Measurements from ENCODE around the gene MMP20. TPM values are rescaled to one million over a fixed set of nuclear protein-coding genes. Genes with fewer than 3 reads are reported as not detected.

MMP20 gene
- total RNA-seq, 6 experiments from 2014 or later: not detected

GRCh38 chr11:102591160-102591718 lies 33.9 kb downstream of the MMP20 start:
- no peaks in the 10 kb centered on the region for H3K27me3 ChIP-seq
- TF ChIP-seq POLR2A (IDR thresholded peaks at IDR 0.05) (no peak), CTCF (IDR thresholded peaks at IDR 0.05) (no peak)
- no peak overlapping the region for H3K27ac ChIP-seq
- intact Hi-C loops (cut with DNase I): loop anchor here in 1 of 2 donors (10.0 kb wide), 1 partner anchor 74 kb away; no protein-coding TSS in a partner anchor
- DNase-seq: no peak
- 81% methylated on average over 5 of the region's 5 CpGs for WGBS (ENCODE audit: insufficient coverage, low coverage, low lambda C conversion rate, missing lambda C conversion rate)
- H3K36me3 ChIP-seq: no peaks in the 10 kb centered on the region
- no peak for ATAC-seq
- H3K4me1 ChIP-seq: no peaks in the 10 kb centered on the region
- no peaks in the 10 kb centered on the region for H3K9me3 ChIP-seq
- no peak overlapping the region for H3K4me3 ChIP-seq

GRCh38 chr11:102590276-102591049 lies 34.7 kb downstream of the MMP20 start:
- Histone ChIP-seq H3K27ac (no peak overlapping the region), H3K27me3 (no peaks in the 10 kb centered on the region), H3K9me3 (no peaks in the 10 kb centered on the region), H3K4me3 (no peak overlapping the region), H3K36me3 (no peaks in the 10 kb centered on the region), H3K4me1 (no peaks in the 10 kb centered on the region)
- WGBS (ENCODE audit: insufficient coverage, low coverage, low lambda C conversion rate, missing lambda C conversion rate): 53% methylated on average over 4 of the region's 6 CpGs
- ATAC-seq: no peak
- intact Hi-C loops (cut with DNase I): loop anchor here in 1 of 2 donors (10.0 kb wide), 1 partner anchor 74 kb away; no protein-coding TSS in a partner anchor
- no peak for TF ChIP-seq CTCF (IDR thresholded peaks at IDR 0.05)
- TF ChIP-seq POLR2A (IDR thresholded peaks at IDR 0.05): no peak
- no peak for DNase-seq

GRCh38 chr11:102589047-102589459 lies 36.1 kb downstream of the MMP20 start:
- intact Hi-C loops (cut with DNase I): no loop called here
- H3K9me3 ChIP-seq: no peaks in the 10 kb centered on the region
- no peak overlapping the region for H3K27ac ChIP-seq
- ATAC-seq: no peak
- H3K36me3 ChIP-seq: no peaks in the 10 kb centered on the region
- 75% methylated on average over 2 of the region's 2 CpGs for WGBS (ENCODE audit: insufficient coverage, low coverage, low lambda C conversion rate, missing lambda C conversion rate)
- DNase-seq: no peak
- H3K27me3 ChIP-seq: no peaks in the 10 kb centered on the region
- TF ChIP-seq CTCF (IDR thresholded peaks at IDR 0.05): no peak
- no peak for TF ChIP-seq POLR2A (IDR thresholded peaks at IDR 0.05)
- H3K4me1 ChIP-seq: no peaks in the 10 kb centered on the region
- H3K4me3 ChIP-seq: no peak overlapping the region

GRCh38 chr11:102587722-102588121 lies 37.4 kb downstream of the MMP20 start:
- no peaks in the 10 kb centered on the region for H3K36me3 ChIP-seq
- intact Hi-C loops (cut with DNase I): no loop called here
- WGBS (ENCODE audit: insufficient coverage, low coverage, low lambda C conversion rate, missing lambda C conversion rate): 79% methylated on average over 1 of the region's 1 CpG

More at GRCh38 chr11:102587722-102588121, 37.4 kb downstream of the MMP20 start:
- DNase-seq (no peak), ATAC-seq (no peak)
- Histone ChIP-seq H3K4me1 (no peaks in the 10 kb centered on the region), H3K27ac (no peak overlapping the region), H3K27me3 (no peaks in the 10 kb centered on the region), H3K9me3 (no peaks in the 10 kb centered on the region), H3K4me3 (no peak overlapping the region)
- no peak for TF ChIP-seq POLR2A (IDR thresholded peaks at IDR 0.05)
- no peak for TF ChIP-seq CTCF (IDR thresholded peaks at IDR 0.05)
